Measurements from ENCODE around the gene KIRREL2. TPM values are rescaled to one million over a fixed set of nuclear protein-coding genes. Genes with fewer than 3 reads are reported as not detected.

KIRREL2 gene
- total and polyA plus RNA-seq, 9 of the 15 experiments (the other 6 are each of a cell fraction or from before 2014, with no cell fraction given) = 0.01 to 0.12 (median 0.09) TPM; not detected in 4

GRCh38 chr19:35894342-35894741 lies 37.6 kb downstream of the KIRREL2 start:
- Histone ChIP-seq H4K20me1 (replicated peaks; ENCODE audit: control insufficient read depth, insufficient read depth, low read length) (no peaks in the 10 kb centered on the region), H3K4me1 (replicated peaks in 1 of 2; ENCODE audit: control insufficient read depth in 2 of 2, insufficient read depth in 2 of 2, low read length in 2 of 2) (peaks cover 0 to 19% of the 10 kb centered on the region in 2 experiments; a peak in 2 of 5 replicates), H3K79me2 (ENCODE audit: control insufficient read depth, insufficient read depth, low read length) (peaks cover 10% of the 10 kb centered on the region; the same call in 2 of the 3 replicates), H3K4me3 (no peak overlapping the region), H2AFZ (ENCODE audit: low read depth, low read length) (no peak overlapping the region), H3K27ac (ENCODE audit: extremely low read depth, low read depth, low read length) (no peak overlapping the region), H3K9me1 (ENCODE audit: control insufficient read depth, insufficient read depth, low read length) (no peaks in the 10 kb centered on the region), H3K27me3 (ENCODE audit: control insufficient read depth in 2 of 2, insufficient read depth in 2 of 2, low read length in 2 of 2) (no peaks in the 10 kb centered on the region), H3K9ac (ENCODE audit: insufficient read depth in 1 of 2, low read depth in 2 of 2, low read length in 2 of 2) (no peak overlapping the region), H3K36me3 (ENCODE audit: control insufficient read depth, insufficient read depth, low read length) (peaks cover 51% of the 10 kb centered on the region; the same call in 2 of the 3 replicates), H3K4me2 (ENCODE audit: insufficient read depth, low read length) (no peak overlapping the region), H3K9me3 (replicated peaks; ENCODE audit: control insufficient read depth, insufficient read depth, low read depth, low read length) (no peaks in the 10 kb centered on the region)
- intact Hi-C loops (cut with micrococcal nuclease) = no loop called here
- FAIRE-seq (no peak), DNase-seq (ENCODE audit: extremely low read depth in 1 of 4, low spot score in 3 of 4) (no peak), ATAC-seq (no peak)
- CTCF ChIA-PET (ENCODE audit: low intra/inter-chr PET ratio) = interaction anchor here (0.7 kb wide), 1 partner anchor 12 kb away, joined by 5 read pairs; no protein-coding TSS in a partner anchor
- in situ Hi-C loops (cut with MboI) = no loop called here
- 100% methylated on average over 2 of the region's 2 CpGs for WGBS (ENCODE audit: insufficient coverage, low coverage, missing lambda C conversion rate)
- TF ChIP-seq ZNF639 (CRISPR knock-in tag; conservative IDR thresholded peaks at IDR 0.05 in 1 of 2, IDR thresholded peaks at IDR 0.05 in 1 of 2) (no peak), MEIS2 (IDR thresholded peaks at IDR 0.05; ENCODE audit: partially characterized antibody) (no peak), CREB3L1 (IDR thresholded peaks at IDR 0.05; ENCODE audit: borderline replicate concordance, low read depth) (no peak), SMARCE1 (IDR thresholded peaks at IDR 0.05) (no peak), KLF10 (CRISPR knock-in tag; IDR thresholded peaks at IDR 0.05) (no peak), NFRKB (IDR thresholded peaks at IDR 0.05; ENCODE audit: low read depth) (no peak), ZNF143 (CRISPR knock-in tag; IDR thresholded peaks at IDR 0.05) (no peak), NR2C1 (IDR thresholded peaks at IDR 0.05) (no peak), NR2C1 (tag; IDR thresholded peaks at IDR 0.05) (no peak), CTCFL (IDR thresholded peaks at IDR 0.05; ENCODE audit: borderline replicate concordance, insufficient read depth, low read depth, low read length, poor library complexity, severe bottlenecking) (no peak), HMG20B (CRISPR knock-in tag; IDR thresholded peaks at IDR 0.05) (no peak), RFX1 (IDR thresholded peaks at IDR 0.05) (no peak), PREB (CRISPR knock-in tag; IDR thresholded peaks at IDR 0.05) (no peak), ZNF79 (CRISPR knock-in tag; IDR thresholded peaks at IDR 0.05; ENCODE audit: low read depth) (no peak)
- BruUV-seq (replicated peaks) = no TSS peak
- POLR2A ChIA-PET = interaction anchor here (0.7 to 1.1 kb wide), 3 partner anchors 9 to 11 kb away, joined by 3 to 5 read pairs (median 3); no protein-coding TSS in a partner anchor
